GM21737 (cell line): ENCODE data around the gene ELOVL6.

ENCODE experiments used
- ATAC-seq: cut with Tn5 transposase; IDR thresholded peaks from one replicate; pipeline ENCODE4 v1.9.1; 2021; ENCODE audit warnings: mild to moderate bottlenecking, moderate library complexity; ENCODE audit not compliant: unreplicated experiment

The ELOVL6 gene

GRCh38 chr4:109998867-109999584, 199.4 kb downstream of the ELOVL6 start:
- no peak for ATAC-seq

GRCh38 chr4:109996526-109996925, 201.9 kb downstream of the ELOVL6 start:
- ATAC-seq, result no peak
